HS-27A (cell line): ENCODE data around the gene RMND1.
"Not testable (repeated sequence)": the region's sequence is repeated elsewhere in the genome, so short reads cannot be mapped to it uniquely, and the experiment has no call there.

Experiments used
- DNase-seq: peaks from one replicate; pipeline ENCODE4 v3.0.0-alpha.2; 2012; ENCODE audit warnings: low read depth, missing footprints

The RMND1 gene

GRCh38 chr6:151452750-151453427 lies 963 bp upstream of the RMND1 start:
- DNase-seq, result no peak

- DNase-seq, result no peak
Measured at GRCh38 chr6:151451417-151451949, 443 bp downstream of the RMND1 start.

GRCh38 chr6:151450928-151451327 lies 998 bp downstream of the RMND1 start:
- not testable (repeated sequence) for DNase-seq

GRCh38 chr6:151448623-151449022 lies 3.3 kb downstream of the RMND1 start:
- no peak for DNase-seq

- no peak for DNase-seq
Measured at GRCh38 chr6:151447237-151447636, 4.7 kb downstream of the RMND1 start.

GRCh38 chr6:151445482-151445881 lies 6.4 kb downstream of the RMND1 start:
- DNase-seq, result peak; percentile 88

GRCh38 chr6:151443911-151444621 lies 7.9 kb downstream of the RMND1 start:
- no peak for DNase-seq

- DNase-seq, result no peak
Measured at GRCh38 chr6:151443454-151443853, 8.5 kb downstream of the RMND1 start.

GRCh38 chr6:151442371-151442770 lies 9.6 kb downstream of the RMND1 start:
- DNase-seq, result no peak

GRCh38 chr6:151441390-151442166 lies 10.3 kb downstream of the RMND1 start:
- DNase-seq, result no peak

GRCh38 chr6:151440930-151441329 lies 11.0 kb downstream of the RMND1 start:
- DNase-seq, result no peak

- DNase-seq, result no peak
Measured at GRCh38 chr6:151440498-151440897, 11.4 kb downstream of the RMND1 start.

- DNase-seq, result no peak
Measured at GRCh38 chr6:151437401-151437800, 14.5 kb downstream of the RMND1 start.

- DNase-seq, result no peak
Measured at GRCh38 chr6:151436802-151437201, 15.1 kb downstream of the RMND1 start.

GRCh38 chr6:151436300-151436699 lies 15.6 kb downstream of the RMND1 start:
- no peak for DNase-seq

GRCh38 chr6:151434369-151434768 lies 17.6 kb downstream of the RMND1 start:
- no peak for DNase-seq

- DNase-seq, result no peak
Measured at GRCh38 chr6:151432651-151433050, 19.3 kb downstream of the RMND1 start.

- no peak for DNase-seq
Measured at GRCh38 chr6:151431337-151431736, 20.6 kb downstream of the RMND1 start.

GRCh38 chr6:151430886-151431285 lies 21.0 kb downstream of the RMND1 start:
- no peak for DNase-seq

- no peak for DNase-seq
Measured at GRCh38 chr6:151428093-151428735, 23.7 kb downstream of the RMND1 start.

- no peak for DNase-seq
Measured at GRCh38 chr6:151425561-151425960, 26.4 kb downstream of the RMND1 start.

- no peak for DNase-seq
Measured at GRCh38 chr6:151422981-151423380, 28.9 kb downstream of the RMND1 start.
